ENCODE data around the gene HSD17B13. TPM values are rescaled to one million over a fixed set of nuclear protein-coding genes. Genes with fewer than 3 reads are reported as not detected.

HSD17B13 gene
- total and polyA plus RNA-seq, 2 of the 13 experiments (the other 11 are each of a cell fraction or from before 2014, with no cell fraction given): 0.04 to 0.15 TPM

DNA sequence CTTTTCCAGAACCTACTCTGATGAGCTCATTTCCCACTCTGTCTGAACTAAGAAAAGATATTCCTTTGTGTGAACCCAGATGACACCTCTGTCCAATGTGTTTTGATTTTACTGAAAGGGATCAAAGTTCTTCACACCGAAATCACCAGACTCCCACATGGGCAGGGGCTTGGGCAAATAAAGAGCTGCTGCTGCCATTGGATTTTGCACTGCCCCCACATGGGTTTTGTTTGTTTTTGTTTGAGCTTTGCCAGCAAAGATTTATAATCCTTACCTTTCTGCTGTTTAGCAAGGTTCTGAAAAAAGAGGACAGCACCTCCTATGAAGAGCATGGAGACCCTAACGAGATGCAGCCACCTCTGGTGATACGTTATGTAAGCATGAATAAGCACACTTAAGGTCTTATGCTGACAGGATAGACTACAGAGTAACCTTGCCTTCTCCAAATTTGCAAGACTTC lies 44.3 kb downstream of the HSD17B13 start (continued):
- TF ChIP-seq ZNF878 (CRISPR knock-in tag; IDR thresholded peaks at IDR 0.05) (peak; percentile 83; the same call in 1 of the 2 replicates), TGIF2 (CRISPR knock-in tag; IDR thresholded peaks at IDR 0.05) (peak; percentile 77), E2F5 (CRISPR knock-in tag; conservative IDR thresholded peaks at IDR 0.05) (no peak), KLF16 (CRISPR knock-in tag; IDR thresholded peaks at IDR 0.05) (peak in 1 of 2 experiments; percentile 85; a peak in 2 of 4 replicates), HMG20A (CRISPR knock-in tag; IDR thresholded peaks at IDR 0.05; ENCODE audit: borderline replicate concordance) (peak; percentile 99), ZBTB20 (CRISPR knock-in tag; IDR thresholded peaks at IDR 0.05; ENCODE audit: borderline replicate concordance, low read depth) (peak; percentile 81; the same call in 1 of the 2 replicates), GATAD2A (CRISPR knock-in tag; IDR thresholded peaks at IDR 0.05) (peak; percentile 98), ZNF468 (CRISPR knock-in tag; IDR thresholded peaks at IDR 0.05) (no peak), DPF2 (CRISPR knock-in tag; IDR thresholded peaks at IDR 0.05; ENCODE audit: borderline replicate concordance, low read depth) (peak; percentile 83; the same call in 1 of the 2 replicates), NR2F1 (CRISPR knock-in tag; IDR thresholded peaks at IDR 0.05) (peak in 1 of 2 experiments; percentile 67; a peak in 2 of 4 replicates), KDM2A (CRISPR knock-in tag; IDR thresholded peaks at IDR 0.05; ENCODE audit: borderline replicate concordance, low read depth) (0 out of 2 replicates have a peak, but pooled peaks have one; percentile 22), EP300 (IDR thresholded peaks at IDR 0.05; ENCODE audit: low read depth in 2 of 2, low read length in 2 of 2) (peak in 1 of 2 experiments; percentile 96; a peak in 2 of 4 replicates), EP300 (CRISPR knock-in tag; IDR thresholded peaks at IDR 0.05; ENCODE audit: borderline replicate concordance) (peak; percentile 93), FOXJ3 (CRISPR knock-in tag; IDR thresholded peaks at IDR 0.05; ENCODE audit: borderline replicate concordance) (peak; percentile 88; the same call in 1 of the 2 replicates), POGZ (CRISPR knock-in tag; IDR thresholded peaks at IDR 0.05) (peak; percentile 96), DNMT3B (CRISPR knock-in tag; conservative IDR thresholded peaks at IDR 0.05) (no peak), TBX3 (IDR thresholded peaks at IDR 0.05; ENCODE audit: borderline replicate concordance) (peak; percentile 95), SOX6 (IDR thresholded peaks at IDR 0.05) (no peak), SOX6 (CRISPR knock-in tag; IDR thresholded peaks at IDR 0.05) (peak; percentile 98), MYC (CRISPR knock-in tag; IDR thresholded peaks at IDR 0.05; ENCODE audit: borderline replicate concordance) (peak; percentile 62; the same call in 1 of the 2 replicates), ZBTB1 (CRISPR knock-in tag; IDR thresholded peaks at IDR 0.05; ENCODE audit: borderline replicate concordance) (no peak), MXD4 (CRISPR knock-in tag; IDR thresholded peaks at IDR 0.05) (peak; percentile 56; the same call in 1 of the 2 replicates), TMF1 (CRISPR knock-in tag; IDR thresholded peaks at IDR 0.05; ENCODE audit: low read depth) (0 out of 2 replicates have a peak, but pooled peaks have one; percentile 32), XRCC5 (optimal IDR thresholded peaks at IDR 0.05; ENCODE audit: low read length) (peak; percentile 25), NR2C2 (CRISPR knock-in tag; IDR thresholded peaks at IDR 0.05; ENCODE audit: borderline replicate concordance) (peak; percentile 38; the same call in 1 of the 2 replicates), JARID2 (CRISPR knock-in tag; IDR thresholded peaks at IDR 0.05; ENCODE audit: insufficient replicate concordance) (peak; percentile 76)
- TF ChIP-seq, protein P1, sequence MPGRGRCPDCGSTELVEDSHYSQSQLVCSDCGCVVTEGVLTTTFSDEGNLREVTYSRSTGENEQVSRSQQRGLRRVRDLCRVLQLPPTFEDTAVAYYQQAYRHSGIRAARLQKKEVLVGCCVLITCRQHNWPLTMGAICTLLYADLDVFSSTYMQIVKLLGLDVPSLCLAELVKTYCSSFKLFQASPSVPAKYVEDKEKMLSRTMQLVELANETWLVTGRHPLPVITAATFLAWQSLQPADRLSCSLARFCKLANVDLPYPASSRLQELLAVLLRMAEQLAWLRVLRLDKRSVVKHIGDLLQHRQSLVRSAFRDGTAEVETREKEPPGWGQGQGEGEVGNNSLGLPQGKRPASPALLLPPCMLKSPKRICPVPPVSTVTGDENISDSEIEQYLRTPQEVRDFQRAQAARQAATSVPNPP (CRISPR knock-in tag; IDR thresholded peaks at IDR 0.05): no peak
